GM12874 (cell line): Measurements from ENCODE around the gene SPDYE9.
"Not testable (repeated sequence)": the region's sequence is repeated elsewhere in the genome, so short reads cannot be mapped to it uniquely, and the experiment has no call there.

ENCODE experiments used
- TF ChIP-seq, protein P1 (sequence below): IDR thresholded peaks from 2 replicates; pipeline ENCODE4 v1.5.1; 2011; ENCODE audit warnings: low read depth, mild to moderate bottlenecking, control low read depth, low read length, moderate library complexity; ENCODE audit not compliant: insufficient read depth

The SPDYE9 gene, protein sequence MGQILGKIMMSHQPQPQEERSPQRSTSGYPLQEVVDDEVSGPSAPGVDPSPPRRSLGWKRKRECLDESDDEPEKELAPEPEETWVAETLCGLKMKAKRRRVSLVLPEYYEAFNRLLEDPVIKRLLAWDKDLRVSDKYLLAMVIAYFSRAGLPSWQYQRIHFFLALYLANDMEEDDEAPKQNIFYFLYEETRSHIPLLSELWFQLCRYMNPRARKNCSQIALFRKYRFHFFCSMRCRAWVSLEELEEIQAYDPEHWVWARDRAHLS

DNA sequence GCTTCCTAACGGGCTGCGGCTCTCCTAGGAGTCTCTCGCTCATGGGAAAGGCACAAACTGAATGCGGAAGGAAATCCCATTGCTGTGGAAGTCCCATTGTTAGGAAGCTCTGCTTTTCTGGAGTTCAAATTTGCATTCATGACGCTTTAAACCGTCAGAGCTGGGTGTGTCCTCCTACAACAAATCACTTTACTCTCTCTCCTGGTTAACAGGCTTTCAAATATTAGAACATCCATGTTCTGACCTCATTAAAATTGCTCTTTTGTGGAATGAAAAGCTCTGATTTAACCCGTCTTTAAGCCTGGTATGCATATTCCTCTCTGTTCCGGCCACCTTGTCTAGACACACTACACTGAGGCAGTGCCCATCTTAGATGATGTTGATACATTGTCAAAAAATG lies at the start of gene SPDYE9:
Gene SPDYE9, minus strand, starts transcription at position 101 of the 400 bp plus-strand sequence. CDS start 1,800 bp downstream, outside the sequence.
- TF ChIP-seq, protein P1, sequence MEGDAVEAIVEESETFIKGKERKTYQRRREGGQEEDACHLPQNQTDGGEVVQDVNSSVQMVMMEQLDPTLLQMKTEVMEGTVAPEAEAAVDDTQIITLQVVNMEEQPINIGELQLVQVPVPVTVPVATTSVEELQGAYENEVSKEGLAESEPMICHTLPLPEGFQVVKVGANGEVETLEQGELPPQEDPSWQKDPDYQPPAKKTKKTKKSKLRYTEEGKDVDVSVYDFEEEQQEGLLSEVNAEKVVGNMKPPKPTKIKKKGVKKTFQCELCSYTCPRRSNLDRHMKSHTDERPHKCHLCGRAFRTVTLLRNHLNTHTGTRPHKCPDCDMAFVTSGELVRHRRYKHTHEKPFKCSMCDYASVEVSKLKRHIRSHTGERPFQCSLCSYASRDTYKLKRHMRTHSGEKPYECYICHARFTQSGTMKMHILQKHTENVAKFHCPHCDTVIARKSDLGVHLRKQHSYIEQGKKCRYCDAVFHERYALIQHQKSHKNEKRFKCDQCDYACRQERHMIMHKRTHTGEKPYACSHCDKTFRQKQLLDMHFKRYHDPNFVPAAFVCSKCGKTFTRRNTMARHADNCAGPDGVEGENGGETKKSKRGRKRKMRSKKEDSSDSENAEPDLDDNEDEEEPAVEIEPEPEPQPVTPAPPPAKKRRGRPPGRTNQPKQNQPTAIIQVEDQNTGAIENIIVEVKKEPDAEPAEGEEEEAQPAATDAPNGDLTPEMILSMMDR: not testable (repeated sequence)

DNA sequence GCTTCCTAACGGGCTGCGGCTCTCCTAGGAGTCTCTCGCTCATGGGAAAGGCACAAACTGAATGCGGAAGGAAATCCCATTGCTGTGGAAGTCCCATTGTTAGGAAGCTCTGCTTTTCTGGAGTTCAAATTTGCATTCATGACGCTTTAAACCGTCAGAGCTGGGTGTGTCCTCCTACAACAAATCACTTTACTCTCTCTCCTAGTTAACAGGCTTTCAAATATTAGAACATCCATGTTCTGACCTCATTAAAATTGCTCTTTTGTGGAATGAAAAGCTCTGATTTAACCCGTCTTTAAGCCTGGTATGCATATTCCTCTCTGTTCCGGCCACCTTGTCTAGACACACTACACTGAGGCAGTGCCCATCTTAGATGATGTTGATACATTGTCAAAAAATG lies 28.0 kb downstream of the SPDYE9 start, which contains the start of gene SPDYE11:
Gene SPDYE11, minus strand, starts transcription at position 101 of the 400 bp plus-strand sequence. CDS start 1,800 bp downstream, outside the sequence.
- TF ChIP-seq, protein P1: not testable (repeated sequence)

DNA sequence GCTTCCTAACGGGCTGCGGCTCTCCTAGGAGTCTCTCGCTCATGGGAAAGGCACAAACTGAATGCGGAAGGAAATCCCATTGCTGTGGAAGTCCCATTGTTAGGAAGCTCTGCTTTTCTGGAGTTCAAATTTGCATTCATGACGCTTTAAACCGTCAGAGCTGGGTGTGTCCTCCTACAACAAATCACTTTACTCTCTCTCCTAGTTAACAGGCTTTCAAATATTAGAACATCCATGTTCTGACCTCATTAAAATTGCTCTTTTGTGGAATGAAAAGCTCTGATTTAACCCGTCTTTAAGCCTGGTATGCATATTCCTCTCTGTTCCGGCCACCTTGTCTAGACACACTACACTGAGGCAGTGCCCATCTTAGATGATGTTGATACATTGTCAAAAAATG lies 56.2 kb downstream of the SPDYE9 start, which contains the start of gene SPDYE8:
Gene SPDYE8, minus strand, starts transcription at position 101 of the 400 bp plus-strand sequence. CDS start 1,800 bp downstream, outside the sequence.
- TF ChIP-seq, protein P1: not testable (repeated sequence)
